ENCODE data around the gene C1orf141.

C1orf141 gene

GRCh38 chr1:67114162-67114561, 20.6 kb downstream of the C1orf141 start:
- Histone ChIP-seq H3K9me3 (ENCODE audit: low read length) (0 out of 2 replicates have a peak, but pooled peaks cover 3% of the 10 kb centered on the region), H3K27ac (ENCODE audit: low read depth, low read length, poor library complexity, severe bottlenecking) (no peak overlapping the region), H3K4me1 (ENCODE audit: insufficient read depth, low read length, severe bottlenecking) (peaks cover 29% of the 10 kb centered on the region), H3K9ac (ENCODE audit: low read length) (no peak overlapping the region), H3K9me2 (ENCODE audit: low read depth, low read length) (no peaks in the 10 kb centered on the region), H3K36me3 (ENCODE audit: insufficient read depth, low read length) (no peaks in the 10 kb centered on the region), H3K27me3 (ENCODE audit: insufficient read depth, low read length) (no peaks in the 10 kb centered on the region), H3K4me2 (ENCODE audit: low read length) (no peak overlapping the region), H3F3A (ENCODE audit: insufficient read depth, low read length) (no peaks in the 10 kb centered on the region), H3K79me2 (ENCODE audit: insufficient read depth, low read length) (no peaks in the 10 kb centered on the region), H3K4me3 (ENCODE audit: low read depth, low read length, poor library complexity, severe bottlenecking) (no peak overlapping the region), H2AFZ (ENCODE audit: low read length) (no peak overlapping the region), H4K20me1 (ENCODE audit: insufficient read depth, low read length) (no peaks in the 10 kb centered on the region)
- no peak for TF ChIP-seq EZH2 (IDR thresholded peaks at IDR 0.05; ENCODE audit: borderline replicate concordance, low read length)
- TF ChIP-seq, protein P1, sequence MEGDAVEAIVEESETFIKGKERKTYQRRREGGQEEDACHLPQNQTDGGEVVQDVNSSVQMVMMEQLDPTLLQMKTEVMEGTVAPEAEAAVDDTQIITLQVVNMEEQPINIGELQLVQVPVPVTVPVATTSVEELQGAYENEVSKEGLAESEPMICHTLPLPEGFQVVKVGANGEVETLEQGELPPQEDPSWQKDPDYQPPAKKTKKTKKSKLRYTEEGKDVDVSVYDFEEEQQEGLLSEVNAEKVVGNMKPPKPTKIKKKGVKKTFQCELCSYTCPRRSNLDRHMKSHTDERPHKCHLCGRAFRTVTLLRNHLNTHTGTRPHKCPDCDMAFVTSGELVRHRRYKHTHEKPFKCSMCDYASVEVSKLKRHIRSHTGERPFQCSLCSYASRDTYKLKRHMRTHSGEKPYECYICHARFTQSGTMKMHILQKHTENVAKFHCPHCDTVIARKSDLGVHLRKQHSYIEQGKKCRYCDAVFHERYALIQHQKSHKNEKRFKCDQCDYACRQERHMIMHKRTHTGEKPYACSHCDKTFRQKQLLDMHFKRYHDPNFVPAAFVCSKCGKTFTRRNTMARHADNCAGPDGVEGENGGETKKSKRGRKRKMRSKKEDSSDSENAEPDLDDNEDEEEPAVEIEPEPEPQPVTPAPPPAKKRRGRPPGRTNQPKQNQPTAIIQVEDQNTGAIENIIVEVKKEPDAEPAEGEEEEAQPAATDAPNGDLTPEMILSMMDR (IDR thresholded peaks at IDR 0.05; ENCODE audit: low read length): no peak

DNA sequence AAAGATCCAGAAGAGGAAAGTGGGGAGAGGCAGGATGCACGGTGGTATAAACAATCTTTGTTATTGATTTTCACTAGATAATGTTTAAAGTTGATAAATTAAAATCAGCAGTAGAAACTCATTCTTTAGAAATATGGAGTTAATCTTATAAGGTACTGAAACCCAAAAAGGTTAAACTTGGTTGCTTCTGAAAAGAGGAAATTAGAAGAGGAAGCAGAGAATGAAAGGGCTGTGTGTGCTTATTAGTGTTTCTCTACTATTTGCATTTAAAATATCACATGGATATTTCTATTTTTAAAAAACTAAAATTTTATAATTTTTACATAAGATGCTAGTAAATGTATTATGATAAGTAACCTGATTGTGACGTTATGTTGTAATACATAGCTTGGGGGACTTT, 24.4 kb downstream of the C1orf141 start:
- Histone ChIP-seq H3K4me3 (ENCODE audit: low read depth, low read length, poor library complexity, severe bottlenecking) (no peak overlapping the region), H3K9ac (ENCODE audit: low read length) (no peak overlapping the region), H3F3A (ENCODE audit: insufficient read depth, low read length) (no peaks in the 10 kb centered on the region), H4K20me1 (ENCODE audit: insufficient read depth, low read length) (no peaks in the 10 kb centered on the region), H3K27me3 (ENCODE audit: insufficient read depth, low read length) (no peaks in the 10 kb centered on the region), H3K9me2 (ENCODE audit: low read depth, low read length) (no peaks in the 10 kb centered on the region), H3K9me3 (ENCODE audit: low read length) (0 out of 2 replicates have a peak, but pooled peaks cover 3% of the 10 kb centered on the region), H3K79me2 (ENCODE audit: insufficient read depth, low read length) (no peaks in the 10 kb centered on the region), H2AFZ (ENCODE audit: low read length) (no peak overlapping the region; the same call in 1 of the 2 replicates), H3K4me1 (ENCODE audit: insufficient read depth, low read length, severe bottlenecking) (peaks cover 40% of the 10 kb centered on the region), H3K27ac (ENCODE audit: low read depth, low read length, poor library complexity, severe bottlenecking) (peak overlapping the region; percentile 50), H3K4me2 (ENCODE audit: low read length) (no peak overlapping the region), H3K36me3 (ENCODE audit: insufficient read depth, low read length) (no peaks in the 10 kb centered on the region)
- TF ChIP-seq, protein P1 (IDR thresholded peaks at IDR 0.05; ENCODE audit: low read length): no peak
- no peak for TF ChIP-seq EZH2 (IDR thresholded peaks at IDR 0.05; ENCODE audit: borderline replicate concordance, low read length)

DNA sequence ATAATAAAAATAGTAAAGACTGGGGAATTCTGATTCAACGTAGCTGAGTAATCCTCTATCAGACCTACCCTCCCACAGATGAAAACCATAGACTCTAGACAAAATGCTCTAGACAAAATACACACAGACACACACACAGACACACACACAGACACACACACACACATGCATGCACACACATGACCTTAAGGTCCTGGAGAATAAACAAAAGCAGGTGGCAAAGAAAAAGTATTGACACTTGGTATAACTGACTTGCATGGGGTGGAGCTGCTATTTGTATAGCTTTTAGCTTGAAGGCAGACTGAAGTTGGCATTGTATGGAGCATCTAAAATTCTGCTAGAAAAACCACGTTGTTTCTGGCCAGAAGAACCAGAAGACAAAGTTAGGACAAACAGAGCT, 29.3 kb downstream of the C1orf141 start:
- Histone ChIP-seq H3K9ac (ENCODE audit: low read length) (no peak overlapping the region), H3F3A (ENCODE audit: insufficient read depth, low read length) (no peaks in the 10 kb centered on the region), H3K4me1 (ENCODE audit: insufficient read depth, low read length, severe bottlenecking) (peaks cover 26% of the 10 kb centered on the region), H2AFZ (ENCODE audit: low read length) (peak overlapping the region; percentile 84; the same call in 1 of the 2 replicates), H3K9me3 (ENCODE audit: low read length) (0 out of 2 replicates have a peak, but pooled peaks cover 3% of the 10 kb centered on the region), H3K79me2 (ENCODE audit: insufficient read depth, low read length) (no peaks in the 10 kb centered on the region), H3K27ac (ENCODE audit: low read depth, low read length, poor library complexity, severe bottlenecking) (no peak overlapping the region), H3K27me3 (ENCODE audit: insufficient read depth, low read length) (no peaks in the 10 kb centered on the region), H4K20me1 (ENCODE audit: insufficient read depth, low read length) (no peaks in the 10 kb centered on the region), H3K9me2 (ENCODE audit: low read depth, low read length) (no peaks in the 10 kb centered on the region), H3K4me2 (ENCODE audit: low read length) (no peak overlapping the region), H3K36me3 (ENCODE audit: insufficient read depth, low read length) (no peaks in the 10 kb centered on the region), H3K4me3 (ENCODE audit: low read depth, low read length, poor library complexity, severe bottlenecking) (no peak overlapping the region)
- no peak for TF ChIP-seq EZH2 (IDR thresholded peaks at IDR 0.05; ENCODE audit: borderline replicate concordance, low read length)
- TF ChIP-seq, protein P1 (IDR thresholded peaks at IDR 0.05; ENCODE audit: low read length): no peak
